ENCODE measurements around the gene AGXT2.

Gene AGXT2

GRCh38 chr5:35092703-35093102 is 45.0 kb upstream of the AGXT2 start:
- TF ChIP-seq CTCF (IDR thresholded peaks at IDR 0.05; ENCODE audit: low read depth, low read length): no peak
- Histone ChIP-seq H3K27ac (no peak overlapping the region), H3K9me3 (ENCODE audit: severe bottlenecking) (no peaks in the 10 kb centered on the region), H3K27me3 (ENCODE audit: insufficient read depth, low read depth, severe bottlenecking) (peaks cover 84% of the 10 kb centered on the region), H3K36me3 (no peaks in the 10 kb centered on the region), H3K4me3 (ENCODE audit: low read depth, low read length) (no peak overlapping the region)
- DNase-seq: no peak

- Histone ChIP-seq H3K36me3 (no peaks in the 10 kb centered on the region), H3K9me3 (ENCODE audit: severe bottlenecking) (no peaks in the 10 kb centered on the region), H3K27ac (no peak overlapping the region), H3K4me3 (ENCODE audit: low read depth, low read length) (no peak overlapping the region), H3K27me3 (ENCODE audit: insufficient read depth, low read depth, severe bottlenecking) (peaks cover 85% of the 10 kb centered on the region)
- no peak for TF ChIP-seq CTCF (IDR thresholded peaks at IDR 0.05; ENCODE audit: low read depth, low read length)
- no peak for DNase-seq
Measured at GRCh38 chr5:35091704-35092103, 44.0 kb upstream of the AGXT2 start.

- Histone ChIP-seq H3K4me3 (ENCODE audit: low read depth, low read length) (no peak overlapping the region), H3K27me3 (ENCODE audit: insufficient read depth, low read depth, severe bottlenecking) (peaks cover 81% of the 10 kb centered on the region), H3K27ac (no peak overlapping the region), H3K9me3 (ENCODE audit: severe bottlenecking) (no peaks in the 10 kb centered on the region), H3K36me3 (no peaks in the 10 kb centered on the region)
- peak; percentile 51 for DNase-seq
- peak; percentile 73 for TF ChIP-seq CTCF (IDR thresholded peaks at IDR 0.05; ENCODE audit: low read depth, low read length)
Measured at GRCh38 chr5:35089334-35090314, 41.9 kb upstream of the AGXT2 start.

- Histone ChIP-seq H3K9me3 (ENCODE audit: severe bottlenecking) (no peaks in the 10 kb centered on the region), H3K4me3 (ENCODE audit: low read depth, low read length) (no peak overlapping the region), H3K36me3 (no peaks in the 10 kb centered on the region), H3K27me3 (ENCODE audit: insufficient read depth, low read depth, severe bottlenecking) (peaks cover 75% of the 10 kb centered on the region), H3K27ac (no peak overlapping the region)
- no peak for TF ChIP-seq CTCF (IDR thresholded peaks at IDR 0.05; ENCODE audit: low read depth, low read length)
- no peak for DNase-seq
Measured at GRCh38 chr5:35087991-35088390, 40.2 kb upstream of the AGXT2 start.

- no peak for TF ChIP-seq CTCF (IDR thresholded peaks at IDR 0.05; ENCODE audit: low read depth, low read length)
- no peak overlapping the region for H3K27ac ChIP-seq
- no peaks in the 10 kb centered on the region for H3K36me3 ChIP-seq
- H3K27me3 ChIP-seq (ENCODE audit: insufficient read depth, low read depth, severe bottlenecking): peaks cover 51% of the 10 kb centered on the region
- H3K9me3 ChIP-seq (ENCODE audit: severe bottlenecking): peaks cover 5% of the 10 kb centered on the region
- no peak overlapping the region for H3K4me3 ChIP-seq (ENCODE audit: low read depth, low read length)
- DNase-seq: no peak
Measured at GRCh38 chr5:35083150-35083549, 35.4 kb upstream of the AGXT2 start.
